Measurements from ENCODE around the gene RNF157.

The RNF157 gene

GRCh38 chr17:76142585-76143041 is 97.7 kb downstream of the RNF157 start:
- FAIRE-seq (no peak), DNase-seq (ENCODE audit: low spot score) (no peak)

- DNase-seq (ENCODE audit: low spot score), result no peak
- FAIRE-seq, result no peak
Measured at GRCh38 chr17:76142039-76142584, 98.2 kb downstream of the RNF157 start.

- no peak for FAIRE-seq
Measured at GRCh38 chr17:76141212-76142038, 98.9 kb downstream of the RNF157 start, which contains the start of gene FOXJ1. FOXJ1 (minus strand) TSS chr17:76141245; CDS start chr17:76140395, 850 bp downstream.

DNA sequence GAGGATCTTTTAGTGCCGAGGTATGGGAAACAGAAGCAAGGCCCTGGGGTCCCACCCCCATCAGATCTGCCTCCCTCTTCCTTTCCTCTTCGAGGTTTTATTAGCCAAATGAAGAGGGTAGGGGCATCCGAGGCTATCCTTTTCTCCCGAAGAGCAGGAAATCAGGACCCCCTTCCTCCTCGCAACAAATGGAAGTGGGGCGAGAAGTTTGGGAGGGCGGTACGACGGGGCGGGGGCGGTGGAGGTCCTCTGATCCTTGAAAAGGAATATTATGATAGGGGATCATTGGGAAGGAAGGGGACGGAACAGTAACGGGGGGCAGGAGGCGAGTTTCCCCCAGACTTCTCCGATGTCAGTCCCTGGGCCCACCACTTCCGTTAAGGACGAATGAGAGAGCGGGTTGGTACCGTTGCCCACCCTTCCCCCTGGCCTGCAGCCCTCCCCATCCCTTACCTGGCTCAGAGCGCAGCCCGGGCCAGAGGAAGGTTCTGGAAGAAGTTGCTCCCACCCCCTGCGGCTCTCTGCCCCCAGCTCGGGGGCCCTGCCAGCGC is 99.6 kb downstream of the RNF157 start:
- DNase-seq (ENCODE audit: low spot score) (no peak), FAIRE-seq (no peak)

More at GRCh38 chr17:76141212-76142038, 98.9 kb downstream of the RNF157 start, which contains the start of gene FOXJ1:
- DNase-seq (ENCODE audit: low spot score), result peak; percentile 77

- DNase-seq (ENCODE audit: low spot score) (no peak), FAIRE-seq (no peak)
Measured at GRCh38 chr17:76139801-76140660, 100.3 kb downstream of the RNF157 start.

GRCh38 chr17:76138896-76139752 is 101.2 kb downstream of the RNF157 start:
- DNase-seq (ENCODE audit: low spot score), result no peak
- no peak for FAIRE-seq

DNA sequence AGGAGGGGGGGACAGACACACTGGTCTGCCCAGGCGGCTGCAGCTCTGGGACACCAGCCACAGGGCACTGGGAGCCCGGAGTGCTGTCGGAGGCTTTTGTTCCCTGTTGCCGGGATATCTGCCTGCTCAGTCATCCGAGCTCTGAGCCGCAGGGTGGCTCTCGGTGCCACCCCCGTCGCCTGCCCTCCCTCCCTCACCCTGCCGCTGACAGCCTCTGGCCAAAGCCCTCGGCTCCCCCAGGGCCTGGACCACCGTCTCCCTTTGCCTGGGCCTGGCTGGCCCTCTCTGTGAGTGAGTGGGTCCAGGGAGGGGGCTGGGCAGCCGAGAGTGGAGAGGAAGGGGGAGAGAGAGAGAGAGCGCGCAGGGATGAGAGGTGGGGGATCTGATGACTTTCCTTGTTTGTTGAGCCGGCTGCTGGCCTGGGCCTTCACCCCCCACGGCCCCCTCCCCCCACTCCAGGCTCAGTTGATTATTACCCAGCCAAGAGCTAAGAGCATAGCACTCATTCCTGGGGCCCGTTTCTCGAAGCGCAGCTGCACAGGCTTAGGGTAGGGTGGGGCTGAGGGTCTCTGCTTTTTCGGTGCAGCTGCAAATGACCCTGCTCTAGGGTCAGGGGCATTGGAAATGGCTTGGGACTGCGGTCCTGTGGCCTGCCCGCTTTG is 101.9 kb downstream of the RNF157 start:
- DNase-seq (ENCODE audit: low spot score), result peak; percentile 66
- FAIRE-seq, result no peak

DNA sequence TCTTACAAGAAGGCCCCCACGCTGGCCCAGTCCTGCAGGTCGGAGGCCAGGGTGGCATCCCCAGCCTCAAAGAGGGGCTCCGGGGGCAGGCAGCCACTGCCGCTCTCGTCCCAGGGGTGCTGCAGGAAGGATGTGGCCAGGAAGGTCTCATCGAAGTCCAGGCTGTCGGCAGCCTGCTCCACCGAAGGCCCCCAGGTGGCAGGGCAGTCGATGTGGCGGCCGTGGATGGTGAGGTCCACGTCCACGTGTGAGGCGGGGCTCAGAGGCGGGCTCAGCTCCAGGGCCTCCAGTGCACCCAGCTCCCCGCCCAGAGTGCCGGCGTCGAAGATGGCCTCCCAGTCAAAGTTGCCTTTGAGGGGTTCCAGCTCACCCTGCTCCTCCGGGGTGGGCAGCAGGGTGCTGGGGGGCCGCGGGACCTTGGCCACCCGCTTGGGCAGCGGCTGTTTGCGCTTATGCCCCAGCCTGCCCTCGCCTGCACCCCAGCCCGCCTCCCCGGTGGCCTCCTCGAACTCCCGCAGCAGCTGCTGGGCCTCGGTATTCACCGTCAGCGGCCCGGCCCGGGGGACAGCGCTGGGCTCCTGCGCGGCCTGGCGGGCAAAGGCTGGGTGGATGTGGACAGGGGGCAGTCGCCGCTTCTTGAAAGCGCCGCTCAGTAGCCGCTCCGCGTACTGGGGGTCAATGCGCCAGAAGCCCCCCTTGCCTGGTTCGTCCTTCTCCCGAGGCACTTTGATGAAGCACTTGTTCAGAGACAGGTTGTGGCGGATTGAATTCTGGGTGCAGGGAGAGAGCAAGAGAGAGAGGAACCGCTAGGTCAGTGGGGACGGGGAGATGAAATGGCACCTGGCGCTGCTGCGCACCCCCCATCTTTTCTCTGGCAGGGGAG is 102.7 kb downstream of the RNF157 start:
- FAIRE-seq (no peak), DNase-seq (ENCODE audit: low spot score) (no peak)

GRCh38 chr17:76137001-76137350 is 103.3 kb downstream of the RNF157 start:
- DNase-seq (ENCODE audit: low spot score) (no peak), FAIRE-seq (no peak)

DNA sequence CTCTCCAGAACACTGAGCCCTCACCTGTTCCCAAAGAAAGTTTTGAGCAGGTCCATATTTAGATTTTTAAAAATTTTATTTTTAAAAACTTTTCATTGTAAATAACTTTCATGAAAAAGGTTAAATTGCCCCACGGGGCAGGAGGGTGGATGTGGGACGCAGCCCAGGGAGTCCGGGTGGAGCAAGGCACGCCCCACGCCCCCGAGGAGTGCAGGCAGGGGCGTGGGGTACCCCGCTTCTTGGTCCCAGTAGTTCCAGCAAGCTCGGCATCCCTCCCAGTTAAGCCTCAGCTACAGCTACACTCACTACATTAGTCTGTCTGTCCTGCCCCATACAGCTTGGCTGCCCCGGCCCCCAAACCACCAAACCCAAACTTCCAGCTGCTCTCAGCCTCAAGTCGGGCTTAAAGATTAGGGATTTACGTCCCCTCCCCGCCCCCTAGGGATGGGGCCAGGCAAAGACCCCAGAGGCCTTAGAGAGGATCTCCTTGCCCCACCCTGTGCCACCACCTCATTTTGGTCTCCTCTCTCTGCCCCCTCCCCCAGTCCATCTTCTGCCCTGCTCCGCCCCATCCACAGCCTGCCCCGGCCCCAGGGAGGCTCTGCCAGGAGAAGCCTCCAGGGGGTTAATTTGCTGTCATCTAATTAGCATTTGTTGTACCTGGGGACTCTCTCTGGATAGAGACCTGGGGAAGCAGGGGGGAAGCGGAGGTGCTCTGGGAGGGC is 103.9 kb downstream of the RNF157 start:
- no peak for FAIRE-seq
- DNase-seq (ENCODE audit: low spot score), result no peak

DNA sequence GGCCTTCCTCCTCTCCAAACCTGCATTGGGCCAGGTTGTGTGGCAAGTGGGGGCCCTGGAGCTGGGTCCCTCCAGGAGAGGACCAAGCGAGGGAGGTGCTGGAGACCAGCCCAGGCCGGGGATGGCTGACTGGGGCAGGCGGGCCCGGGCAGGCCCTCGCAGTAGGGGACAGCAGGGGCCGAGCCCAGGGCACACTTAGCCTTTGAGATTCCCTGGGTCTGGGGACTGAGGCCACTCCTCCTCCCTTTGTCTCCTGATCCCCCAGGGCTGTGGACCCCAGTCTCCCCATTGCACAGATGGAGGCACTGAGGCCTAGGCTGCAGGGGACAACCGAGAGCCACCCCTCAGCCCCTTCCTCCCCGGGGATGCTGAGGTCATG is 104.5 kb downstream of the RNF157 start:
- no peak for DNase-seq (ENCODE audit: low spot score)
- no peak for FAIRE-seq

GRCh38 chr17:76134911-76135809 is 105.1 kb downstream of the RNF157 start:
- DNase-seq (ENCODE audit: low spot score), result no peak
- FAIRE-seq, result no peak

DNA sequence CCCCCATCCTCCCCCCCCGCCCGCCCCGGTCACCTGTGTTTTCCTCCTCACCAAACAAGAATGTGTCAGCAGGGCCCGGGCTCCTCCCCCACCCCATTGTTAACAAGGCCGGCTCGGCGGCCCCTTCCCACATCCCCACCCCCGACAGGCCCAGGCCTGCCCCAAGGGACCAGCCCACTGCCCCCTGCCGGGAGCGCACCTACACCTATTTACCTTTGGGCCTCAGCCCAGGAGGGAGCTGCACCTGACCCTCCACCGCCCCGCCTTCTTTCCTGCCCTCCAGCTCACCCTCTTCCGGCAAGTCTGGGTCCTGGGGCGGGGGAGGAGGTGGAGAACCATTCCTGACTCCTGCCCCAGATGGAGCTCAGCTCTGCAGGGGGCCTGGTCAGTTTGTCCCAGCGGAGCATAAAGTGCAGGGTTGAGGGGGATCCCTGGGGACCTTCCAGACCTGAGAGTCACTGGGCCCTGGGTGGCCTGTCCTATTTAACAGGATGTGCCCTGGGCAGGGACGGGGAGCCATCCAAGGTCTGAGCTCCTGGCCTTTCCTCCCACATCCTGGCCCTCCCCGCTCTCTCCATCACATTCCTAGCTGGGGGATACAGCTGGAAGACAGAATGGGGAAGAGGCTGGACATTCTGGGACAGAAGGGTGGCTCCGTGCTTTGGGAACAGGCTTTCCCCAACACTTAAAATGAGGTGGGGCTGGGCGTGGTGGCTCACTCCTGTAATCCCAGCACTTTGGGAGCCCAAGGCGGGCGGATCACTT is 107.5 kb downstream of the RNF157 start:
- DNase-seq (ENCODE audit: low spot score) (no peak), FAIRE-seq (no peak)

DNA sequence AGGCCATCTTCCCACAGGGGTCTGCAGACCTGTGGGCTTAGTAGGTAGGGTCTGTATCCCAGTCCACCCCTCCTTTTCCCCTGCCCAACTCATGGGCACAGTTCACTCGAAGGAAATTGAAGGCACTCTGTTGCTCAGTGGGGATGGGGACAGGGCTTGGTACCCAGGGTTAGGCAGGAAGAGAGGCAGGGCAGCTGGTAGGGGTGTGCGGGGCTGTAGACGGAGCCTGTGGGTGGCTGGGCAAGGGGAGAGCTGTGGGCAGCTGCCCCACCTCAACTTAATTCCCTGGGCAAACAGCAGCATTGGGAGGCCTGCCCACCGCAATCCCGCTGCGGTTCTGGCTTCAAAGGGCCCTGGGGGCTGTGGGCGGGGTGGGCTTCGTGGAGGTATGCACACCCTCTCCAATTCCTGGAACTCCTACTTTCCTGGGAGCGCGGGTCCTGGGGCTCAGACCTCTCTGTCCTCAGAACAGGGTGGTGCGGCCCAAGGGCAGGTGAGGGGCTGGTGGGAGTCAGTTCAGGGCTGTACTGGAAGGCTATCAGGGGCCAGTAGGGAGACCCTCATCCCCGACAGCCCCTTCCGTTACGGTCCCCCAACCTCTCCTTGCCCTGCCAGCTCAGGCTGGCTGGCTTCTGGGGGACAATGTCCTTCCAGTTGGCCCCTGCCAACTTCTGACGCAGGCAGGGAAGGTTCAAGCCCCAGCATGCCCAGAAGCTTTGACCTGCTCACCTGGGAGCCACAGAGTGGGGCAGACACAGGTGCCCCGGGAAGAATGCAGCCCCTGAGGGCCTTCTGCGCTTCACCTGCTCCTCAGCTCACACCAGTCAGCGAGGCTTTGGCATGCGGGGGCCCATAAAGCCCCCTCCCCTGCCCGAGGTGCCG is 108.4 kb downstream of the RNF157 start:
- no peak for DNase-seq (ENCODE audit: low spot score)
- FAIRE-seq, result no peak

DNA sequence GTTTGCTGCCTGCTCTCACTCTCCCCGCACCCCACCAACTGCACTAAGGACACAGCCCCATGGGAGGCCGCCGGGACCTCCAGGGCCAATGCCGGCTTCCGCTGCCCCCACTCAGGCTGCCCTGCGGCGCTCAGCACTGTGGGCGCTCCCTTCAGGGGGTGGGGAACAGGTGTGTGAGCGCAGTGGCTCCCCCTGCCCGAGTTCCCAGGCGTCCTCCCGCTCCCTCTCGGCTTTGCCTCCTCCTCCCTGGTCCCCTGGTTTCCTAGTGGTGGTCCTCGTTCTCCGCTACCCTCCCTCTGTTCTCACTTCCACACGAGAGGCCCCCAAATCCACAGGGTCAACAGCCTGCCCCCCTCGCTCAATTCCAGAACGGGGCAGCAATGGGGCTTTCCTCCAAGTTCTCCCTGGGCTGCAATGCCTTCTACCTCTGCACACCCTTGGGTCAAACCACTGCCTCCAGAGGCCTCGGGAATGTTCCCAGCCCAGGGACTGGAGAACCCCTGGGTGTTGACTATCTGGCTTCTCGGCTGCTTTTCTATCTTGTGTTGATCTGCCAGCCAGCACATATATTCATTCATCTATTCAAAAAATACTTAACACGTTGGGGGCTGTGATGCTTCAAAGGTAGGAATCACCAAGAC is 109.1 kb downstream of the RNF157 start:
- FAIRE-seq (no peak), DNase-seq (ENCODE audit: low spot score) (no peak)

Data from RCC 7860 (cell line).